HAP-1 (cell line): ENCODE measurements around the gene PIP5K1C.

Source experiments
- DNase-seq, 2 experiments: peaks; one replicate each; pipeline ENCODE4 v3.0.0-alpha.2; 2016 to 2020; ENCODE audit warnings: low spot score in 2 of 2
- H3K27me3 ChIP-seq: fragments of 250-450 bp; sonication (Bioruptor Pico); 2 replicates; pipeline ENCODE4 v1.5.1; 2020; ENCODE audit warnings: low read depth, mild to moderate bottlenecking, moderate library complexity
- H3K36me3 ChIP-seq: fragments of 250-450 bp; sonication (Bioruptor Pico); replicated peaks from 2 replicates; pipeline ENCODE4 v1.5.1; 2020; ENCODE audit warnings: mild to moderate bottlenecking
- H3K4me1 ChIP-seq: fragments of 250-450 bp; sonication (Bioruptor Pico); 2 replicates; pipeline ENCODE4 v1.5.1; 2020; ENCODE audit warnings: mild to moderate bottlenecking
- H3K4me3 ChIP-seq: fragments of 250-450 bp; sonication (Bioruptor Pico); 2 replicates; pipeline ENCODE4 v1.5.1; 2020; ENCODE audit warnings: mild to moderate bottlenecking, moderate library complexity
- H3K9me3 ChIP-seq: fragments of 250-450 bp; sonication (Bioruptor Pico); 2 replicates; pipeline ENCODE4 v1.5.1; 2020; ENCODE audit warnings: mild to moderate bottlenecking, moderate library complexity
- in situ Hi-C: fragments of 300-500 bp; cut with MboI; formaldehyde crosslinking; loops from 3 replicates; pipeline ENCODE4 v1.14.3; 2020; ENCODE audit warnings: low sequenced_read_pairs, inconsistent platforms, mixed read lengths

The PIP5K1C gene

GRCh38 chr19:3661284-3662238 lies 38.7 kb downstream of the PIP5K1C start:
- H3K9me3 ChIP-seq, result no peaks in the 10 kb centered on the region
- no peaks in the 10 kb centered on the region for H3K4me1 ChIP-seq
- H3K27me3 ChIP-seq, result no peaks in the 10 kb centered on the region
- in situ Hi-C loops, result no loop called here
- no peak overlapping the region for H3K4me3 ChIP-seq
- peaks cover 11% of the 10 kb centered on the region for H3K36me3 ChIP-seq
- no peak for DNase-seq

- Histone ChIP-seq H3K27me3 (no peaks in the 10 kb centered on the region), H3K4me3 (no peak overlapping the region), H3K9me3 (no peaks in the 10 kb centered on the region), H3K36me3 (peaks cover 11% of the 10 kb centered on the region), H3K4me1 (no peaks in the 10 kb centered on the region)
- DNase-seq, result no peak
- in situ Hi-C loops, result no loop called here
Measured at GRCh38 chr19:3660493-3661219, 39.6 kb downstream of the PIP5K1C start.

GRCh38 chr19:3659746-3660112 lies 40.5 kb downstream of the PIP5K1C start:
- no peaks in the 10 kb centered on the region for H3K4me1 ChIP-seq
- DNase-seq, result no peak
- H3K36me3 ChIP-seq, result peaks cover 11% of the 10 kb centered on the region
- no peaks in the 10 kb centered on the region for H3K9me3 ChIP-seq
- H3K27me3 ChIP-seq, result no peaks in the 10 kb centered on the region
- no peak overlapping the region for H3K4me3 ChIP-seq
- in situ Hi-C loops, result no loop called here

GRCh38 chr19:3658870-3659745 lies 41.2 kb downstream of the PIP5K1C start:
- in situ Hi-C loops, result no loop called here
- H3K27me3 ChIP-seq, result no peaks in the 10 kb centered on the region
- no peaks in the 10 kb centered on the region for H3K4me1 ChIP-seq
- H3K9me3 ChIP-seq, result no peaks in the 10 kb centered on the region
- DNase-seq, result no peak
- peaks cover 11% of the 10 kb centered on the region for H3K36me3 ChIP-seq
- no peak overlapping the region for H3K4me3 ChIP-seq

GRCh38 chr19:3658004-3658869 lies 42.0 kb downstream of the PIP5K1C start:
- peaks cover 8% of the 10 kb centered on the region for H3K36me3 ChIP-seq
- in situ Hi-C loops, result no loop called here
- H3K9me3 ChIP-seq, result no peaks in the 10 kb centered on the region
- DNase-seq, result no peak
- H3K4me1 ChIP-seq, result no peaks in the 10 kb centered on the region
- H3K4me3 ChIP-seq, result no peak overlapping the region
- no peaks in the 10 kb centered on the region for H3K27me3 ChIP-seq

- peaks cover 8% of the 10 kb centered on the region for H3K36me3 ChIP-seq
- no peaks in the 10 kb centered on the region for H3K9me3 ChIP-seq
- no peaks in the 10 kb centered on the region for H3K27me3 ChIP-seq
- in situ Hi-C loops, result no loop called here
- H3K4me1 ChIP-seq, result no peaks in the 10 kb centered on the region
- DNase-seq, result no peak
- no peak overlapping the region for H3K4me3 ChIP-seq
Measured at GRCh38 chr19:3657395-3657769, 42.9 kb downstream of the PIP5K1C start.

- Histone ChIP-seq H3K4me3 (no peak overlapping the region), H3K4me1 (no peaks in the 10 kb centered on the region), H3K36me3 (peaks cover 9% of the 10 kb centered on the region), H3K27me3 (no peaks in the 10 kb centered on the region), H3K9me3 (no peaks in the 10 kb centered on the region)
- DNase-seq, result no peak
- in situ Hi-C loops, result no loop called here
Measured at GRCh38 chr19:3656747-3657394, 43.4 kb downstream of the PIP5K1C start.

GRCh38 chr19:3656073-3656746 lies 44.1 kb downstream of the PIP5K1C start:
- Histone ChIP-seq H3K4me1 (no peaks in the 10 kb centered on the region), H3K4me3 (no peak overlapping the region), H3K36me3 (peaks cover 11% of the 10 kb centered on the region), H3K9me3 (no peaks in the 10 kb centered on the region), H3K27me3 (no peaks in the 10 kb centered on the region)
- no peak for DNase-seq
- in situ Hi-C loops, result no loop called here

- Histone ChIP-seq H3K27me3 (no peaks in the 10 kb centered on the region), H3K9me3 (no peaks in the 10 kb centered on the region), H3K4me1 (no peaks in the 10 kb centered on the region), H3K36me3 (peaks cover 11% of the 10 kb centered on the region), H3K4me3 (no peak overlapping the region)
- no peak for DNase-seq
- in situ Hi-C loops, result no loop called here
Measured at GRCh38 chr19:3655402-3656072, 44.7 kb downstream of the PIP5K1C start.

- in situ Hi-C loops, result no loop called here
- peaks cover 11% of the 10 kb centered on the region for H3K36me3 ChIP-seq
- peak in 1 of 2 experiments; percentile 47 for DNase-seq
- H3K9me3 ChIP-seq, result no peaks in the 10 kb centered on the region
- no peaks in the 10 kb centered on the region for H3K27me3 ChIP-seq
- H3K4me3 ChIP-seq, result no peak overlapping the region
- H3K4me1 ChIP-seq, result no peaks in the 10 kb centered on the region
Measured at GRCh38 chr19:3653865-3654513, 46.3 kb downstream of the PIP5K1C start.

GRCh38 chr19:3653081-3653795 lies 47.0 kb downstream of the PIP5K1C start:
- Histone ChIP-seq H3K4me3 (no peak overlapping the region), H3K9me3 (no peaks in the 10 kb centered on the region), H3K27me3 (no peaks in the 10 kb centered on the region), H3K4me1 (no peaks in the 10 kb centered on the region), H3K36me3 (peaks cover 11% of the 10 kb centered on the region)
- in situ Hi-C loops, result no loop called here
- DNase-seq, result no peak
